NCI-H1048 (cell line): ENCODE results near the gene AMBN.
"Not testable (repeated sequence)": the region's sequence is repeated elsewhere in the genome, so short reads cannot be mapped to it uniquely, and the experiment has no call there.

ENCODE experiments used
- DNase-seq: peaks from one replicate; lab custom pipeline; 2025; lab: John Stamatoyannopoulos, UW

AMBN gene

DNA sequence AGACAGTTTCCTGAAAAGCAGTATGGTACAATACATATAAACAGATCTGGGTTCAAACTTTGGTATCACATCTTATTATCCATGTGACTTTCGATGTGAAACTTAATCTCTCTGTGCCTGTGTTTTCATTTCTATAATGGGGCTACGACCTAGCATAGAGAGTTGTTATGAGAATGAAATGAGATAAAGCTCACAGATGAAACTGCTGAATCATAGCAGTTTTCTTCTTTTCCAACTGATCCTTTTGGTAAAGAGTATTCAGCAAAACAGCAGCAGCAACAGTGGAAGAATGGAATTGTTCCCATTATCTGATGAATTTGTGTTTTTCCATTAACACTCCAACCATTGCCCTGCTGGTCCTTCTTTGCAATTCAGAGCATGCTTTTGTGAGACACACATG lies 16.3 kb downstream of the AMBN start:
- no peak for DNase-seq

- DNase-seq: no peak
Observed at GRCh38 chr4:70613306-70614183, 21.5 kb downstream of the AMBN start.

DNA sequence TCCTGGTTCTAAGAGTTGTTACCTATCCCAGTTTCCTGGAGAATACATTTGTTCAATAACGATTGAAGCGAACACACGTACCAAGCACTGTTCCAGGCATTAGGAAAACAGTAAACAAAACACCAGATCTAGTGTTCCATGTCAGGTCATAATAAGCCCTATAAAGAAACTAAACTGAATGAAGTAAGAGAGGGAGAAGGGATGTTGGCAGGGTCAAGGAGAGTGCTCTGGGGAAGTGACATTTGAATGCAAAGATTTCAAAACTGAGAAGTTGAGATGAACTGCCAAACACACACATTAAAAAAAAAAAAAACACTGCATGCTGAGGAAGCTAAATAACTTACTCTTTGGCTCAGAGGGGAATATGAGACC lies 22.1 kb downstream of the AMBN start:
- DNase-seq: no peak

GRCh38 chr4:70619288-70619687 lies 27.2 kb downstream of the AMBN start:
- no peak for DNase-seq

- no peak for DNase-seq
Observed at GRCh38 chr4:70619778-70620177, 27.7 kb downstream of the AMBN start.

- no peak for DNase-seq
Observed at GRCh38 chr4:70623323-70623722, 31.3 kb downstream of the AMBN start.

- no peak for DNase-seq
Observed at GRCh38 chr4:70624226-70624793, 32.3 kb downstream of the AMBN start.

- no peak for DNase-seq
Observed at GRCh38 chr4:70627620-70628019, 35.6 kb downstream of the AMBN start.

- no peak for DNase-seq
Observed at GRCh38 chr4:70628444-70628843, 36.4 kb downstream of the AMBN start, which contains the start of gene ENAM. Gene ENAM, plus strand, starts transcription at chr4:70628744. Its CDS starts 757 bp downstream, at chr4:70629501.

- DNase-seq: no peak
Observed at GRCh38 chr4:70629469-70630090, 37.5 kb downstream of the AMBN start.

DNA sequence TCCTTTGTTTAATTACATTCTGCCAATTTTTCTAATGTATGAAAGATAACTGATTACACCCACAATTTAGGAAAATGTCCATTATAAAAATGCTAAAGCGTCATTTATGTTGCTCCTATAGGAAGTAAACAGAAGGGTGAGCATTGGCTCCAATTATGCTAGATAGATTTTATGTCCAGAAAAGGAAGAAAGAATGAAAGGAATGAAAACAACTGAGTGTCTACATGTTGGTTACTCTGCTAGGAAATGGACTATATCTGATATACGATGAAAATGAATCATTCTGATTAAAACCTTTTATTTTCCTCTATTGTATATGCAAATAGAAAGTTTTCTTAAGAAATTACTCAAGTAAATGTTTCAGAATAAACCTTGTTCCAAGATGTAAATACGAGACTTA lies 38.1 kb downstream of the AMBN start:
- no peak for DNase-seq

DNA sequence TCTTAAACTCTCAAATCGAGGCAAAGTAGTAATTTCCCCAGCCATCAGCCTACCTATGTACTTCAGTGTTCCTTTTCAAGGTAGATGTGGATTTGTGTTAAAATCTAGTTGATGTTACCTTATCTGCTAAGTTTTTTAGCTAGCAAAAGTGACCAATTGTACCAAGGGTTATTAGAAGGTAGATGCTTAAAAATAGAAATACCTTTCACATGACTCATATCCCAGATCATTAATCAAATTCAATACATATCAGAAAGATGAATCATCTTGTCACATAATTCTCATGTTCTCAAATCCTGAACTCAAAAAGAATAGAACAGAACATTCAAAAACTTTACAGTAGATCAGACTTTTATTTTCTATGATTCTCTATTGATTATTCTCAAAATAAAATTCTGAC lies 40.0 kb downstream of the AMBN start:
- DNase-seq: no peak

GRCh38 chr4:70634482-70634881 lies 42.4 kb downstream of the AMBN start:
- no peak for DNase-seq

GRCh38 chr4:70637239-70637913 lies 45.3 kb downstream of the AMBN start:
- no peak for DNase-seq

- DNase-seq: no peak
Observed at GRCh38 chr4:70640192-70640591, 48.1 kb downstream of the AMBN start.

DNA sequence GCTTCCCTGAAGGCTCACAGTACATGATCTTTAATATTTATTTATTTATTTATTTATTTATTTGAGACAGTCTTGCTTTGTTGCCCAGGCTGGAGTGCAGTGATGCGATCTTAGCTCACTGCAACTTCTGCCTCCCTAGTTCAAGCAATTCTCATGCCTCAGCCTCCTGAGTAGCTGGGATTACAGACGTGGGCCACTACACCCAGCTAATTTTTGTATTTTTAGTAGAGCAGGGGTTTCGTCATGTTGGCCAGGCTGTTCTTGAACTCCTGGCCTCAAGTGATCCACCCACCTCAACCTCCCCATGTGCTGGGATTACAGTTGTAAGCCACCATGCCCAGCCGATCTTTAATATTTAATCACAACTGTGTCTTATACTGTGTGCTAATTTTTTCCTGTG lies 58.7 kb downstream of the AMBN start:
- not testable (repeated sequence) for DNase-seq

- DNase-seq: no peak
Observed at GRCh38 chr4:70651864-70652506, 59.9 kb downstream of the AMBN start.

DNA sequence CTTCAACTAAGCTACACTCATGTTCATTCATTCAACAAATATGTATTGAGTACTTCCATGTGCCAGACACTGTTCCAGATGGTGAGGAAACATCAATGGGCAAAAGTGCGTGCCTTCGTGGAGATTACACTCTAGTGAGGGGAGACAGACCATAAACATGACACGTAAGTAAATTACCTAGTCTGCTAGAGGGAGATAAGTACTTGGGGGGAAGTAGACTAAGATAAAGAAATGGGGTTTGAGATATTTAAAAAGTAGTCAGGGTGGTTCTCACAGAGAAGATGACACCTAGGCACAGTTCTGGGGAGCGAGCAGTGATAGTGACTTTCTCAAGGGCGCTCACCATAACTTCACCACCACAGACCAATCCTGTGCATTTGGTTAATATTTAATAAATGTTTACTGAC lies 62.6 kb downstream of the AMBN start:
- DNase-seq: no peak
